Measurements from ENCODE around the gene SMIM32. TPM values are rescaled to one million over a fixed set of nuclear protein-coding genes. Genes with fewer than 3 reads are reported as not detected.

SMIM32 gene
- total and polyA plus RNA-seq, 2 of the 13 experiments (the other 11 are each of a cell fraction or from before 2014, with no cell fraction given): 0.15 to 0.20 TPM

DNA sequence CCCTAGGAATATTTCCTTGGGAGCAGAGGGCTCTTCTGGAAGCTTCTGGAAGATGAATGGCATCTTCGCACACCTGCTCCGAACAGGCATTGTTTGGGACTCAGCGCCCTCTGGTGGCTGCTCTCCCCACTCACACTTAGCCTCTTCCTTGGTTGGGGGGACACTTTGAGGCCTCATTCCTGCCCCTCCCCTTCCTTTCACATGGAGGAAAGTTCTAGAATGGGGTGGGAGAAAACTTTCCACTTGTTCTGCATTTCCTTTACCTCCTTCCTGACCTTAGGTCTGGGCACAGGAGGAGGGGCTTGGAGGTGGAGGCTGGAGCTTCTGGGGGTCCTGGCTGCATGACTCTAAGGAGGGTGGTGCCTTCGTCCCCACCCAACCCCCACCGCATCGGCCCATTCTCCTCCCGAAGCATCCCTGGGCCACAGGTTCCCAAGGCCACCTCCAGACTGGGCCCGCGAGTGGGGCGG is 19.3 kb upstream of the SMIM32 start (continued):
- TF ChIP-seq PATZ1 (CRISPR knock-in tag; IDR thresholded peaks at IDR 0.05): peak; percentile 87
- TF ChIP-seq SMC3 (IDR thresholded peaks at IDR 0.05; ENCODE audit: low read length): peak; percentile 82
- peak; percentile 22; the same call in 1 of the 2 replicates for TF ChIP-seq BORCS8-MEF2B (CRISPR knock-in tag; IDR thresholded peaks at IDR 0.05)
- no peak for TF ChIP-seq ZNF12 (CRISPR knock-in tag; IDR thresholded peaks at IDR 0.05)

DNA sequence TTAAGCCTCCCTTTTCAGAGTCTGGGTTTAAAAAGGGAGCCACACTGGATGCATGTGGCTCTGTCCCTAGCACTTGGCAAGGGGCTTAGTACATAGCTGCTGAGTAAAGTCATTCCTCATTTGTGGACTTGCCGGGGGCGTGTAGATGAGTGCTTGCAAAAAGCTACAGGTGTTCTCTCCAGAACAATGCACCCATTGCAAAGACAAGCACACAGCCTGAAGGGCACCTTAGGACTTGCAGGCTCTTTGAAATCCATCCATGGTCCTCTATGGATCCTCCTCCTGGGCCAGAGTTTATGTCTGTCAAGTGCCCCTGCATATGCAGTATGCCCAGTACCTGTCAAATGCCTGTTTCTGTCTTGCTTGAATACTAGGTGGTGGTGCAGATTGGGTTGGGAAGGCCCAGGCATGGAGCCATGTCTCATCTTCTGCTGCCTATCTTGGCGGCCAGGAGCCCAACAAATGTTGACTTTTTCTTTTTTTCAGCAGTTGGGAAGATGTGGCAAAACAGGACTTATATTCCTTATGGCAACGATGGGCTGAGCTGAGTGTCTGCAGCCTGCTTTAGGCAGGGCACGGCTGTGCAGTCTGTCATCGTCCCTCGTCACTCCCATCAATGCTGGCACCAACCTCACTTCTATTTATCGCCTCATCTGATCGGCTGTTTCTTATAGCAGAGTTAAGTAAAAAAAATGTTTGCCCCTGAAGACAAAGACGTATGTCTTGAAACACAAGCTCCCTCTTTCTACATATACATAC is 18.5 kb upstream of the SMIM32 start:
- intact Hi-C loops (cut with micrococcal nuclease; ENCODE audit: unreplicated experiment) (loop anchor here (1.0 kb wide), 1 partner anchor 324 kb away; no protein-coding TSS in a partner anchor), in situ Hi-C loops (cut with HindIII; ENCODE audit: extremely low pct_ligation_motif_present, low pct_unique_long_range_greater_than_20kb) (loop anchor here (5.0 kb wide), 1 partner anchor 324 kb away; no protein-coding TSS in a partner anchor)
- Histone ChIP-seq H3K4me3 (replicated peaks in 1 of 3; ENCODE audit: insufficient read depth in 1 of 3, low read depth in 2 of 3, low read length in 3 of 3) (no peak overlapping the region), H2AFZ (ENCODE audit: low read length) (no peak overlapping the region), H3K4me1 (ENCODE audit: insufficient read depth, low read length) (no peaks in the 10 kb centered on the region), H3K9ac (ENCODE audit: insufficient read depth, low read depth, low read length) (no peak overlapping the region), H3K27ac (ENCODE audit: extremely low read length, insufficient read depth, low read length) (no peak overlapping the region), H3K4me2 (ENCODE audit: low read depth, low read length) (no peak overlapping the region), H3K27me3 (ENCODE audit: control insufficient read depth in 1 of 2, insufficient read depth in 2 of 2, low read length in 2 of 2) (peaks cover 0 to 44% of the 10 kb centered on the region in 2 experiments; a peak in 3 of 5 replicates), H3K9me3 (ENCODE audit: low read length) (no peaks in the 10 kb centered on the region), H3K79me2 (ENCODE audit: insufficient read depth, low read length) (no peaks in the 10 kb centered on the region), H3K36me3 (replicated peaks in 1 of 2; ENCODE audit: control insufficient read depth in 1 of 2, insufficient read depth in 2 of 2, low read length in 2 of 2) (no peaks in the 10 kb centered on the region), H4K20me1 (ENCODE audit: insufficient read depth, low read length) (no peaks in the 10 kb centered on the region)
- whole genome bisulfite sequencing (ENCODE audit: low lambda C conversion rate): 41% methylated on average over 8 of the region's 10 CpGs
- ChIA-PET CTCF (ENCODE audit: low intra/inter-chr PET ratio, low total read pairs) (interaction anchor here (1.3 to 1.9 kb wide), 2 partner anchors 324 to 331 kb away, joined by 4 to 19 read pairs; no protein-coding TSS in a partner anchor), POLR2A (no interaction called here)
- FAIRE-seq: no peak
- BruUV-seq (replicated peaks): no TSS peak
- no peak for ATAC-seq
- DNase-seq (ENCODE audit: low spot score): no peak
- TF ChIP-seq, protein P1, sequence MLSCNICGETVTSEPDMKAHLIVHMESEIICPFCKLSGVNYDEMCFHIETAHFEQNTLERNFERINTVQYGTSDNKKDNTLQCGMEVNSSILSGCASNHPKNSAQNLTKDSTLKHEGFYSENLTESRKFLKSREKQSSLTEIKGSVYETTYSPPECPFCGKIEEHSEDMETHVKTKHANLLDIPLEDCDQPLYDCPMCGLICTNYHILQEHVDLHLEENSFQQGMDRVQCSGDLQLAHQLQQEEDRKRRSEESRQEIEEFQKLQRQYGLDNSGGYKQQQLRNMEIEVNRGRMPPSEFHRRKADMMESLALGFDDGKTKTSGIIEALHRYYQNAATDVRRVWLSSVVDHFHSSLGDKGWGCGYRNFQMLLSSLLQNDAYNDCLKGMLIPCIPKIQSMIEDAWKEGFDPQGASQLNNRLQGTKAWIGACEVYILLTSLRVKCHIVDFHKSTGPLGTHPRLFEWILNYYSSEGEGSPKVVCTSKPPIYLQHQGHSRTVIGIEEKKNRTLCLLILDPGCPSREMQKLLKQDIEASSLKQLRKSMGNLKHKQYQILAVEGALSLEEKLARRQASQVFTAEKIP (CRISPR knock-in tag; IDR thresholded peaks at IDR 0.05; ENCODE audit: borderline replicate concordance): no peak
- TF ChIP-seq RBM22 (optimal IDR thresholded peaks at IDR 0.05; ENCODE audit: low read length) (no peak), ZNF646 (CRISPR knock-in tag; IDR thresholded peaks at IDR 0.05) (no peak), CCAR2 (optimal IDR thresholded peaks at IDR 0.05; ENCODE audit: low read depth, low read length) (no peak), CBX2 (IDR thresholded peaks at IDR 0.05; ENCODE audit: low read depth, low read length) (no peak), CBX2 (CRISPR knock-in tag; IDR thresholded peaks at IDR 0.05; ENCODE audit: low read depth) (no peak), POLR2AphosphoS5 (IDR thresholded peaks at IDR 0.05; ENCODE audit: low read depth, low read length) (no peak)
